Activated CD8-positive, alpha-beta memory T cell treated with anti-CD3 and anti-CD28 coated beads for 36 hours (primary cell): ENCODE measurements around the gene NPAS2. TPM values are rescaled to one million over a fixed set of nuclear protein-coding genes. Genes with fewer than 3 reads are reported as not detected.

Experiments
- CTCF ChIA-PET: fragments of 350-600 bp; sonication (Branson Sonifier 250); formaldehyde crosslinking; loops from one replicate; lab custom pipeline; 2021; ENCODE audit warnings: antibody characterized with exemption; lab: Charles Lee
- POLR2A ChIA-PET: fragments of 350-600 bp; sonication (Branson Sonifier 250); formaldehyde crosslinking; loops from one replicate; lab custom pipeline; 2021; ENCODE audit warnings: antibody characterized with exemption; lab: Charles Lee
- total RNA-seq, 2 experiments: library from RNA; stranded (reverse); gene quantifications; one replicate each; pipeline ENCODE4 v1.2.3, GENCODE V29; 2021

Gene NPAS2
- total RNA-seq, 2 experiments from 2014 or later: 2.6 to 3.3 TPM

GRCh38 chr2:101012054-101012705, 192.2 kb downstream of the NPAS2 start:
- CTCF ChIA-PET: interaction anchor here (0.7 to 1.6 kb wide), 6 partner anchors 9 to 287 kb away, joined by 3 to 4 read pairs (median 3); no protein-coding TSS in a partner anchor
- POLR2A ChIA-PET: interaction anchor here (0.6 kb wide), 1 partner anchor 8 kb away, joined by 3 read pairs; no protein-coding TSS in a partner anchor

- CTCF ChIA-PET: interaction anchor here (0.7 to 1.6 kb wide), 6 partner anchors 9 to 288 kb away, joined by 3 to 4 read pairs (median 3); no protein-coding TSS in a partner anchor
- POLR2A ChIA-PET: interaction anchor here (0.6 kb wide), 1 partner anchor 9 kb away, joined by 3 read pairs; no protein-coding TSS in a partner anchor
Observed at GRCh38 chr2:101012706-101013181, 192.8 kb downstream of the NPAS2 start.

- CTCF ChIA-PET: no interaction called here
- POLR2A ChIA-PET: no interaction called here
Observed at GRCh38 chr2:101014264-101014857, 194.4 kb downstream of the NPAS2 start.

- ChIA-PET POLR2A (no interaction called here), CTCF (interaction anchor here (1.2 kb wide), 1 partner anchor 188 kb away, joined by 4 read pairs; no protein-coding TSS in a partner anchor)
Observed at GRCh38 chr2:101017371-101017770, 197.4 kb downstream of the NPAS2 start.

GRCh38 chr2:101018934-101019333, 199.0 kb downstream of the NPAS2 start:
- POLR2A ChIA-PET: no interaction called here
- CTCF ChIA-PET: no interaction called here

GRCh38 chr2:101022221-101022620, 202.3 kb downstream of the NPAS2 start:
- ChIA-PET POLR2A (no interaction called here), CTCF (no interaction called here)

- ChIA-PET CTCF (no interaction called here), POLR2A (no interaction called here)
Observed at GRCh38 chr2:101023327-101024107, 203.6 kb downstream of the NPAS2 start.

GRCh38 chr2:101025561-101025960, 205.6 kb downstream of the NPAS2 start:
- ChIA-PET CTCF (no interaction called here), POLR2A (no interaction called here)

GRCh38 chr2:101026253-101026701, 206.3 kb downstream of the NPAS2 start:
- ChIA-PET POLR2A (no interaction called here), CTCF (no interaction called here)

- ChIA-PET POLR2A (interaction anchor here (0.6 kb wide), 1 partner anchor 17 kb away, joined by 7 read pairs; no protein-coding TSS in a partner anchor), CTCF (interaction anchor here (1.3 kb wide), 1 partner anchor 10 kb away, joined by 3 read pairs; no protein-coding TSS in a partner anchor)
Observed at GRCh38 chr2:101026923-101027469, 207.1 kb downstream of the NPAS2 start.

- ChIA-PET CTCF (interaction anchor here (1.3 to 1.6 kb wide), 2 partner anchors 9 to 15 kb away, joined by 3 read pairs; no protein-coding TSS in a partner anchor), POLR2A (interaction anchor here (0.6 kb wide), 1 partner anchor 138 kb away, joined by 6 read pairs; no protein-coding TSS in a partner anchor)
Observed at GRCh38 chr2:101027852-101028251, 207.9 kb downstream of the NPAS2 start.

GRCh38 chr2:101030866-101031554, 211.1 kb downstream of the NPAS2 start:
- POLR2A ChIA-PET: no interaction called here
- CTCF ChIA-PET: no interaction called here

- POLR2A ChIA-PET: no interaction called here
- CTCF ChIA-PET: no interaction called here
Observed at GRCh38 chr2:101032084-101032776, 212.3 kb downstream of the NPAS2 start.

- CTCF ChIA-PET: interaction anchor here (1.0 to 1.2 kb wide), 2 partner anchors 9 to 116 kb away, joined by 3 read pairs; no protein-coding TSS in a partner anchor
- POLR2A ChIA-PET: no interaction called here
Observed at GRCh38 chr2:101036562-101036961, 216.6 kb downstream of the NPAS2 start.

GRCh38 chr2:101037161-101037755, 217.3 kb downstream of the NPAS2 start:
- ChIA-PET POLR2A (no interaction called here), CTCF (interaction anchor here (1.0 kb wide), 1 partner anchor 10 kb away, joined by 3 read pairs; no protein-coding TSS in a partner anchor)

GRCh38 chr2:101038455-101039255, 218.7 kb downstream of the NPAS2 start:
- CTCF ChIA-PET: no interaction called here
- POLR2A ChIA-PET: no interaction called here

GRCh38 chr2:101040072-101040471, 220.1 kb downstream of the NPAS2 start:
- POLR2A ChIA-PET: no interaction called here
- CTCF ChIA-PET: interaction anchor here (0.8 kb wide), 1 partner anchor 112 kb away, joined by 3 read pairs; no protein-coding TSS in a partner anchor
